Stimulated activated naive CD8-positive, alpha-beta T cell treated with anti-CD3 and anti-CD28 coated beads, Interleukin-15, amount 100 ng/mL, for 72 hours (primary cell): ENCODE results near the gene SPDYC.

Experiments used
- ATAC-seq: fragments of 150-1000 bp; cut with Tn5 transposase; 2 replicates; pipeline ENCODE4 v1.10.0; 2021; ENCODE audit warnings: mild to moderate bottlenecking, moderate library complexity
- DNase-seq, 2 donors: peaks; one replicate each; pipeline ENCODE4 v3.0.0; 2021 to 2022
- H3K27ac Mint-ChIP-seq, 2 donors: one replicate each; pipeline ENCODE4 v1.8.0; 2022; ENCODE audit warnings: mild to moderate bottlenecking in 2 of 2, mixed read lengths in 2 of 2, moderate library complexity in 2 of 2
- H3K27me3 Mint-ChIP-seq: one replicate; pipeline ENCODE4 v1.8.0; 2022; ENCODE audit warnings: mixed read lengths
- H3K4me1 Mint-ChIP-seq: one replicate; pipeline ENCODE4 v1.8.0; 2022; ENCODE audit warnings: mild to moderate bottlenecking, mixed read lengths
- H3K4me3 Mint-ChIP-seq, 2 donors: one replicate each; pipeline ENCODE4 v1.8.0; 2022; ENCODE audit warnings: mild to moderate bottlenecking in 2 of 2, mixed read lengths in 2 of 2, moderate library complexity in 1 of 2
- H3K9me3 Mint-ChIP-seq, 2 donors: one replicate each; pipeline ENCODE4 v1.8.0; 2022; ENCODE audit warnings: mixed read lengths in 2 of 2

The SPDYC gene

GRCh38 chr11:65181569-65182257 lies 11.7 kb downstream of the SPDYC start, which contains the start of gene CAPN1:
Gene CAPN1 (plus strand): TSS chr11:65181928. CDS start chr11:65182702, 774 bp downstream.
- Mint-ChIP-seq H3K4me1 (peaks cover 18% of the 10 kb centered on the region), H3K27ac (peak within 1 kb of the TSS; percentile 88 to 97), H3K9me3 (no peaks in the 10 kb centered on the region), H3K27me3 (no peaks in the 10 kb centered on the region), H3K4me3 (peak within 1 kb of the TSS; percentile 98 to 99)
- DNase-seq (peak; percentile 48 to 77), ATAC-seq (peak; percentile 82)

DNA sequence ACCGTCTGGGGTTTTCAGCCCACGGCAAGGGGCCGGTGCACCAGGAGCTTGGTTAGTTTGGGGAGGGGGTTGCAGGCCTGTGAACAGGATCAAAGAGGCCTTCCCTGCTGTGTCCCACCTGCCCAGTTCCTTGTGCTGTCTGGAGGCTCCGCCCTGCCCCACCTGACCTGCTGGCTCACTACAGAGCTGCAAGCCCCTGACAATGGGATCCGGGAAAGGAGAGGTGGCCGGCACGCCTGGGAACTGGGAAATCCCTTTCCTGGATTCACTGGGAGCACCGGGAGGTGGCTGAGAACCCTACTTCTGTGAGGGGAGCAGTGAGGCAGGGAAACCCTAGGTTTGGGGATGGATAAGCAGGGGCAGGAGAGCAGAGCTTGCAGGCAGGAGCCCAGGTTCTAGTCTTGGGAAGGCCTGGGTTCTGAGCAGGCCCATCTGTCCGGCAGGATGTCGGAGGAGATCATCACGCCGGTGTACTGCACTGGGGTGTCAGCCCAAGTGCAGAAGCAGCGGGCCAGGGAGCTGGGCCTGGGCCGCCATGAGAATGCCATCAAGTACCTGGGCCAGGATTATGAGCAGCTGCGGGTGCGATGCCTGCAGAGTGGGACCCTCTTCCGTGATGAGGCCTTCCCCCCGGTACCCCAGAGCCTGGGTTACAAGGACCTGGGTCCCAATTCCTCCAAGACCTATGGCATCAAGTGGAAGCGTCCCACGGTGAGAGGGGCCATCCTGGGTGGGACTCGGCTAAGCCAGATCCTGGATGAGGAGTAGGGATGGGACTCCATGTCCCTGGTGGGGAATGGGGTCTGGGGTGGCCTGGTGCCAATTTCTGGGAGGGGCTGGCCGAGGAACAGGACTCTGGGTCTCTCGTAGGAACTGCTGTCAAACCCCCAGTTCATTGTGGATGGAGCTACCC lies 12.5 kb downstream of the SPDYC start:
- DNase-seq (peak in 1 of 2 donors; percentile 9), ATAC-seq (peak; percentile 19)
- H3K27me3 Mint-ChIP-seq = no peaks in the 10 kb centered on the region
- H3K4me3 Mint-ChIP-seq = peak overlapping the region; percentile 98 to 99
- peaks cover 18% of the 10 kb centered on the region for H3K4me1 Mint-ChIP-seq
- H3K9me3 Mint-ChIP-seq = no peaks in the 10 kb centered on the region
- H3K27ac Mint-ChIP-seq = peak overlapping the region in 1 of 2 donors; percentile 89

DNA sequence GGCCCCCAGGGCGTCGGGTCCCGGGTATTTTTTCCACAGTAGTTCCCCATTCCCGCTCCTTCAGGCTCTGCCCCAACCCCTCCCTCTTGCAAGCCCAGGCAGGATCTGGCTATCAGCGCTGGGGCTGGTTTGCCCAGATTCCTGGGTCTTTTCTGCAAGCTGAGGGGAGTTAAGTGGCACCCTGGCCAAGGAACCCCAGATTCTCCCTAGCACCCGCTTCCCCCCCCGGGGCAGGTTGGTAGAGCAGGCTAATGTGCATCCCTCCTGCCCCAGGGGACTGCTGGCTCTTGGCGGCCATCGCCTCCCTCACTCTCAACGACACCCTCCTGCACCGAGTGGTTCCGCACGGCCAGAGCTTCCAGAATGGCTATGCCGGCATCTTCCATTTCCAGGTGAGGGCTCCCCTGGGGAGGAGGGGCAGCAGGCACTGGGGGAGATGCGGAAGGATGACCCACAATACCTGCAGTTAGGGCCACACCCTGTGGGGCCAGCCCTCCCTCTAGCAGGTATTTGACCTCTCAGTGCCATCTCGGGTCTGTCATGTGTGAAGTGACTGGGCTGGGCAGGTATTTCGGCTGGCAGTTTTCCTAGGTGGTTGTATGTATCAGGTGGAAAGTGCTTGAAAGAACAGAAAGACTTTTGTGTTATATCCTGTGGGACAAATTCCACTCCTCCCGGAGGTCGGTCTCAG lies 13.3 kb downstream of the SPDYC start:
- Mint-ChIP-seq H3K4me3 (peak overlapping the region; percentile 98 to 99), H3K9me3 (no peaks in the 10 kb centered on the region), H3K27me3 (no peaks in the 10 kb centered on the region), H3K4me1 (peaks cover 18% of the 10 kb centered on the region), H3K27ac (peak overlapping the region in 1 of 2 donors; percentile 19)
- ATAC-seq = no peak
- no peak for DNase-seq

- ATAC-seq = no peak
- Mint-ChIP-seq H3K4me3 (peak overlapping the region in 1 of 2 donors; percentile 3), H3K27ac (no peak overlapping the region), H3K27me3 (no peaks in the 10 kb centered on the region), H3K9me3 (no peaks in the 10 kb centered on the region), H3K4me1 (peaks cover 18% of the 10 kb centered on the region)
- DNase-seq = no peak
Measured at GRCh38 chr11:65184146-65184545, 14.1 kb downstream of the SPDYC start.

DNA sequence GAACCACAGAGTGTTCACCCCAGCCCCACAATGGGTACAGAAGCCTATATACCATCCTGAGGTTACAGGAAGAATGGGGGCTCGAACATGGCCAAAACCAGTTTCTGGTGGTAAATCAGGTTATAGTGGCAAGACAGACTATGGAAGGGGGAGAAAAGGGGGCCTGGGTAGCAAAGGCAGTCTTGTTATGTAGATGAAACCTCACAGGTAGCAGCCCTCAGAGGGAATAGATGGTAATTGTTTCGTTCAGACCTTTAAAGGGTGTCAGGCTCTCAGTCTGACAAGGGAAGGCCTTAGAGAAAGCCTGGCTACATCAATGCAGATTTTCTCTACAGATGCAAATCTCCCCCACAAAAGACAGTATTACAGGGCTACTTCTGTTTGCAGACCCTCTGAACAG lies 15.1 kb downstream of the SPDYC start:
- no peak overlapping the region for H3K4me3 Mint-ChIP-seq
- no peaks in the 10 kb centered on the region for H3K27me3 Mint-ChIP-seq
- DNase-seq (no peak), ATAC-seq (no peak)
- H3K9me3 Mint-ChIP-seq = no peaks in the 10 kb centered on the region
- H3K4me1 Mint-ChIP-seq = peaks cover 18% of the 10 kb centered on the region
- H3K27ac Mint-ChIP-seq = peak overlapping the region in 1 of 2 donors; percentile 76

- no peak overlapping the region for H3K27ac Mint-ChIP-seq
- H3K4me1 Mint-ChIP-seq = peaks cover 18% of the 10 kb centered on the region
Measured at GRCh38 chr11:65185869-65186341, 15.9 kb downstream of the SPDYC start.

DNA sequence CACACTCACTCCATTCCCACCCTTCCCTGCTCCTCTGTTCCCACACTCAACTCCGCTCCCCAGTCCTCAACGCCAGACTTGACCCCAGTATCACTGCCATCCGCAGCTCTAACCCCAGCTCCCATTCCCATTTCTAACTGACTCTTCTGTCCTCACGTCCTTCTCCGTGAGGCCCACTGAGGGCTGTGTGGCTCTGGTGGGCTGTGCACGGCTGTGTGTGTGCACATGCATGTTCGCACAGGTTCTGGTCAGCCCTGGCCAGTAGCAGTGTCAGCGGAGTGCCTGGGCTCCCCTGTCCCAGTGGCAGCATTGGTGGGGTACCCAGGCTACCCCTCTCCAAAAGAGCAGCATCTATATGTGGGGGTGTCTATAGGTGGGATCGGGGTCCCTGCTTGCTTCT lies 16.7 kb downstream of the SPDYC start:
- Mint-ChIP-seq H3K4me1 (peaks cover 18% of the 10 kb centered on the region), H3K9me3 (no peaks in the 10 kb centered on the region), H3K27me3 (no peaks in the 10 kb centered on the region), H3K4me3 (no peak overlapping the region), H3K27ac (no peak overlapping the region)
- DNase-seq (no peak), ATAC-seq (no peak)

More at GRCh38 chr11:65185869-65186341, 15.9 kb downstream of the SPDYC start:
- no peak overlapping the region for H3K4me3 Mint-ChIP-seq
- no peaks in the 10 kb centered on the region for H3K9me3 Mint-ChIP-seq
- no peak for DNase-seq
- no peak for ATAC-seq
- no peaks in the 10 kb centered on the region for H3K27me3 Mint-ChIP-seq

GRCh38 chr11:65187146-65187675 lies 17.2 kb downstream of the SPDYC start:
- Mint-ChIP-seq H3K27ac (no peak overlapping the region), H3K9me3 (no peaks in the 10 kb centered on the region), H3K27me3 (no peaks in the 10 kb centered on the region), H3K4me3 (no peak overlapping the region), H3K4me1 (peaks cover 16% of the 10 kb centered on the region)
- ATAC-seq (no peak), DNase-seq (no peak)

GRCh38 chr11:65187971-65188461 lies 18.0 kb downstream of the SPDYC start:
- peak; percentile 35 for ATAC-seq
- no peaks in the 10 kb centered on the region for H3K27me3 Mint-ChIP-seq
- no peak overlapping the region for H3K4me3 Mint-ChIP-seq
- H3K9me3 Mint-ChIP-seq = no peaks in the 10 kb centered on the region
- peak overlapping the region in 1 of 2 donors; percentile 71 for H3K27ac Mint-ChIP-seq
- DNase-seq = no peak
- peaks cover 8% of the 10 kb centered on the region for H3K4me1 Mint-ChIP-seq

DNA sequence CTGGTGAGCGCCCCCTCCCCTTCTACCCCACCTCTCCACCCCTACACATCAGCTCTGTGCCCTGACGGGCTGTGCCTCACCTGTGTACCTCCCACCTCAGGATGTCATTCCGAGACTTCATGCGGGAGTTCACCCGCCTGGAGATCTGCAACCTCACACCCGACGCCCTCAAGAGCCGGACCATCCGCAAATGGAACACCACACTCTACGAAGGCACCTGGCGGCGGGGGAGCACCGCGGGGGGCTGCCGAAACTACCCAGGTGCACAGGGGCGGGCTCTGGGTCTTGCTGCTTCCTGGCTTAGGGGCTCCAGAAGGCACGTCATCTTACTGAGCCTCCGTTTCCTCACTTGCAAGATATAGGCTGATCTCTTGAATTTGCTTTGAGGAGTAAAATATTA lies 18.5 kb downstream of the SPDYC start:
- Mint-ChIP-seq H3K4me1 (peaks cover 3% of the 10 kb centered on the region), H3K9me3 (no peaks in the 10 kb centered on the region), H3K27ac (no peak overlapping the region), H3K27me3 (no peaks in the 10 kb centered on the region), H3K4me3 (no peak overlapping the region)
- ATAC-seq (no peak), DNase-seq (no peak)

- Mint-ChIP-seq H3K4me1 (no peaks in the 10 kb centered on the region), H3K27me3 (no peaks in the 10 kb centered on the region), H3K27ac (no peak overlapping the region), H3K9me3 (no peaks in the 10 kb centered on the region), H3K4me3 (no peak overlapping the region)
- DNase-seq (no peak), ATAC-seq (no peak)
Measured at GRCh38 chr11:65189191-65189590, 19.2 kb downstream of the SPDYC start.

DNA sequence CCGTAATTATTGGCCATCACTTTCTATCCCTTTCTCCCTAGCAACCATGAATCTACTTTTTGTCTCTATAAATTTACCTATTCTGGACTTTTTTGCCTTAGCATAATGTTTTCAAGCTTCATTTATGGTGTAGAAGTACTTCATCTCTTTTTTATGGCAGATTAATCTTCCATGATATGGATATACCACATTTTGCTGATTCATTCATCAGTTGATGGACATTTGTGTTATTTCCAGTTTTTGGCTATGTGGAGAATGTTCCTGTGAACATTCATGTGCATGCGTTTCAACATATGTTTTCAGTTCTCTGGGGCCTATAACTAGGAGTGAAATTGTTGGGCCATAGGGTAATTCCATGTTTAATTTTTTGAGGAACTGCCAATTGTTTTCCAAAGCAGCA lies 24.5 kb downstream of the SPDYC start:
- Mint-ChIP-seq H3K4me3 (no peak overlapping the region), H3K27me3 (no peaks in the 10 kb centered on the region), H3K4me1 (no peaks in the 10 kb centered on the region), H3K27ac (no peak overlapping the region), H3K9me3 (no peaks in the 10 kb centered on the region)
- ATAC-seq = no peak
- no peak for DNase-seq

DNA sequence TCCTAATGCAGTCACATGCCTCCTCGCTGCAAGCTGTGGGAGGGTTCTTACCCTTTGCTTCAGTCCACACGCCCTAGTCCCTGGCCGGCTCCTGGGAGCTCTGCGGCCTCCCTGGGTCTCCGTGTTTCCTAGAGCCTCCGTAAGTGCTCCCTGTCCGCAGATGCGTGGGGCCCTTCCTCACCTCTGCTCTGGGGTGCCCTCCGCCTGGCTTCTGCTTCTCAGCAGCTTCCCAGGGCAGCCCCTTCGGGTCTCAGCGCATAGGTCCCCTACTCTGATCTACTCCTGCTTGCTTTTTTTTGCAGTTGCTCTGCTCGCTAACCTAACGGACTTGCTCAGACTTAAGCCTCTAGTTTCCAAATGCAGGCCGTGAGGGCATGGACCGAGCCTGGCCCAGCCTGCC lies 34.1 kb downstream of the SPDYC start:
- DNase-seq = no peak
- H3K27ac Mint-ChIP-seq = no peak overlapping the region
- ATAC-seq = no peak
- peaks cover 7% of the 10 kb centered on the region for H3K4me1 Mint-ChIP-seq
- H3K27me3 Mint-ChIP-seq = no peaks in the 10 kb centered on the region
- H3K4me3 Mint-ChIP-seq = no peak overlapping the region
- H3K9me3 Mint-ChIP-seq = no peaks in the 10 kb centered on the region

GRCh38 chr11:65204646-65205601 lies 34.9 kb downstream of the SPDYC start:
- Mint-ChIP-seq H3K27me3 (no peaks in the 10 kb centered on the region), H3K4me3 (no peak overlapping the region), H3K9me3 (no peaks in the 10 kb centered on the region), H3K27ac (peak overlapping the region in 1 of 2 donors; percentile 17), H3K4me1 (peaks cover 7% of the 10 kb centered on the region)
- peak; percentile 47 to 48 for DNase-seq
- peak; percentile 71 for ATAC-seq
